Subcutaneous adipose tissue (tissue), 4 donors: ENCODE data around the gene UNK. TPM values are rescaled to one million over a fixed set of nuclear protein-coding genes. Genes with fewer than 3 reads are reported as not detected.

Source experiments
- CTCF ChIP-seq: fragments of 450-650 bp; IDR thresholded peaks from one replicate; pipeline ENCODE4 v1.5.1; 2016; ENCODE audit warnings: low read depth, mild to moderate bottlenecking, control low read depth, antibody characterized with exemption, moderate library complexity
- total RNA-seq, 4 donors: library from RNA; depleted of rRNA; stranded (reverse); fragments of >200 nt; gene quantifications; one replicate each; pipeline ENCODE4 v1.1.0, GENCODE V29; 2016

UNK gene
- total RNA-seq, 4 donors from 2014 or later: 21.8 to 42.1 (median 29.7) TPM

- no peak for TF ChIP-seq CTCF
Measured at GRCh38 chr17:75777296-75777922, 7.2 kb upstream of the UNK start.

- TF ChIP-seq CTCF: no peak
Measured at GRCh38 chr17:75778861-75779249, 5.8 kb upstream of the UNK start.

DNA sequence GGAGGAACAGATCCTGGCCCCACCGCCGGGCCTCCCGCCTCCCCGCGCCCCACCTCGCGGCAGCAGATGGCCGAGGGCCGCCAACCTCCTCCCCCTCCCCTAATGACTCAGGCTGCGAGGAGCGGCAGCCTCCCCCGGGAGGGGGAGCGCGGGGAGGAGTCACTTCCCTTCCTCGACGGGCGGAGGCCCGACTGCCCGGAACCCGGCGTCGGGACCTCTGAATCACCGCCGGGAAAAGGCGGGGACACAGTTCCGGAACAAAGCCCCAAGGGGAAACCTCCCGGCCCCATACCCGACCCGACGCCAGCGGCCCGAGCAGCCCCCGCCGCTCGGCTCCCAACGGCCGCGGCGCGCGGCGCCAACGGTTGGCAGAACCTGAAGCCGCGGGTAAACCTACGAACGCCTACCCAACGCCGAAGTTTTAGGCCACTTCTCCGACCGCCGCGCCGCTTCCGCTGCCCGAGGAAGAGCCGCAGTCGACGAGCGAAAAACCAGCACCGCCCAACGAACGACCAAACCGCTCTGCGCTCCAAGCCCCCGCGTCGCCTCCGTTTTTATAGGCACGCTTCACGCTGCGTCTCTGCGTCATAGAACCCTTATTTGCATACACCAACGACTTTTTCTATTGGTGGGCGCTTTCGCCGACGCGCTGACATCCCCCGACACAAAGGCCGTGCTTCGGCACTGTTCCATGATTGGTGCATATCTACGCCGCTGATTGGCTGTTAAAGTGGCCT is 5.2 kb upstream of the UNK start:
- no peak for TF ChIP-seq CTCF

- TF ChIP-seq CTCF: no peak
Measured at GRCh38 chr17:75779987-75780889, 4.4 kb upstream of the UNK start.

- TF ChIP-seq CTCF: no peak
Measured at GRCh38 chr17:75783069-75783783, 1.4 kb upstream of the UNK start.

DNA sequence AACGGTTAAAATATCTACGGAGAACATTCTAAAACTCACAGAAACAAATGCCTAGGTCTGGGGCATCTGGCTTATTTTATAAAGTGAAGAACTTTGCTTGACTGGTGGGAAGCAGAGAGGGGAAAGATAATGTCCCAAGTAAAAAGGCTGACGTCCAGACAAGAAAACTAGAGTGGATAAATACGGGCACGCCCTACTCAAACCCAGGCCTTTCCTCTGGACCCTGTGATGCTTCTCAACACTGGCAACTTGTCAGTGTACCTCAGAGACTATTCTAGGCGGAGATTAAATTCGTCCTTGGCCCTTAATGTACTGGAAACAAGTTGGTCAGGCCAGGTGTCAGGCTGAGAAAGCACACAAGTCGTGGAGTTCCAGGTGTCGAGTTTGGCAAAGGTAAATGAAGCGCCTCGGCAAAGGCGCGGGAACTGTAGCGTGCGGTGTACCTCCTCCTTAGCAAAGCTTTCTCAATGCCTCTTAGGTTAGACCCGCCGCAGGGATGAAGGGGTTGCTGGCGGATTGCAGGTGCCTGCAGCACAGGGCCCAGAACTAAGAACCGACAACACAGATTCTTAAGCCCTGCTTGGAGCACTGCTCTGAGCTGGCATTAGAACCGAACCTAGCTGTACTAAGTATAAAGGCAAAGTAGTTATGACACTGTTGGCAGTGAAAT is 668 bp upstream of the UNK start:
- no peak for TF ChIP-seq CTCF
